HG03066 (cell line): ENCODE results near the gene DHRS13.
"Not testable (repeated sequence)": the region's sequence is repeated elsewhere in the genome, so short reads cannot be mapped to it uniquely, and the experiment has no call there.

Experiments used
- ATAC-seq: cut with Tn5 transposase; IDR thresholded peaks from one replicate; pipeline ENCODE4 v1.9.1; 2021; ENCODE audit warnings: low read depth; ENCODE audit not compliant: unreplicated experiment

The DHRS13 gene

GRCh38 chr17:28861393-28862203 lies 41.3 kb downstream of the DHRS13 start:
- ATAC-seq: no peak

- ATAC-seq: no peak
These were observed 42.5 kb downstream of the DHRS13 start for GRCh38 chr17:28860363-28860808.

GRCh38 chr17:28858801-28859355 lies 44.0 kb downstream of the DHRS13 start:
- no peak for ATAC-seq

GRCh38 chr17:28857905-28858800 lies 44.7 kb downstream of the DHRS13 start:
- no peak for ATAC-seq

- ATAC-seq: no peak
These were observed 46.8 kb downstream of the DHRS13 start for GRCh38 chr17:28856028-28856574.

GRCh38 chr17:28855336-28855679 lies 47.6 kb downstream of the DHRS13 start:
- ATAC-seq: no peak

GRCh38 chr17:28854457-28855335 lies 48.2 kb downstream of the DHRS13 start, which contains the start of gene ERAL1:
ERAL1 (plus strand) TSS chr17:28855016; CDS start chr17:28855035, 19 bp downstream.
- peak; percentile 98 for ATAC-seq

GRCh38 chr17:28853295-28853694 lies 49.6 kb downstream of the DHRS13 start:
- no peak for ATAC-seq

GRCh38 chr17:28849281-28849680 lies 53.6 kb downstream of the DHRS13 start:
- ATAC-seq: no peak

- not testable (repeated sequence) for ATAC-seq
These were observed 54.2 kb downstream of the DHRS13 start for GRCh38 chr17:28848667-28849066.
